GM21619 (cell line): ENCODE results near the gene CNTFR.

Source experiments
- ATAC-seq: cut with Tn5 transposase; IDR thresholded peaks from one replicate; pipeline ENCODE4 v1.9.1; 2021; ENCODE audit not compliant: unreplicated experiment

CNTFR gene

DNA sequence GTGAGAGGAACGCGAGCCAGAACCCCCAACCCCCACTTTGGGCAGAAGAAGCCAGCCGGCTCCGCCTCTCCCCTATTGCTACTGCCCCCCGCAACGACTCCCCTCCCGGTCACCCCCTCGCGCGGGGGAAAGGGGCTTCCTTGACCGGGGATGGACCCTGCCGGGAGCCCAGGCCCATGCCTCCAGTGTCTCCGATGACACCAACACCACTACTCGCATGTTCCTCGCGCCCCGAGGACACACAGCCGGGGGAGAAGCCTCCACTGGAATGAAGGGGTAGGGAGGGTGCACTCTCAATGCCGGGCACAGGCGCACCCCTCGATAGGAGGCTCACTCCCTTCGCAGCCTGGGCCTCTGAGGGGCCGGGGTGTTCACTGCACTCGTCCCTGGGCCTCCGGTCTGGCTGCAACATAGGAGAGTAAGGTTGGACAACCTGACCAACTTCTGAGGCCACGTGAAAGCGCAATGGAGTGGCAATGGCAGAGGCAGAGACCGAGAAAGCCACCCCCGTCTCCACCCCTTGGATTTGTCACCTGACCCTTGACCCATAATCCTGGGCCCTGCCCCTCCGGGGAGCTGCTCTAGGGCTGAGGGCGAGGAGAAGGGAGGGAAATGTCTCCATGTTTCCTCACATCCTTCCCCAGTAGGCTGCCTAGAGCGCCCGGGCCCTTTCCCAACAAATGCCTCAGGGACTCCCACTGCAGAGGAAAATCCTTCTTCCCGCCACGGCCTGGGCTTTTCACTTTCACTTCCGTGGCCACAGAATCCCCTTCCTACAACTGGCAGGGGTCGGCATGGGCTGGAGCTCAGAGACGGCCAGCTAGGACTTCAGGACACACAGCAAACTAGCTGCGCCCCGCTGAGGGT, 1.1 kb upstream of the CNTFR start:
- ATAC-seq = no peak

DNA sequence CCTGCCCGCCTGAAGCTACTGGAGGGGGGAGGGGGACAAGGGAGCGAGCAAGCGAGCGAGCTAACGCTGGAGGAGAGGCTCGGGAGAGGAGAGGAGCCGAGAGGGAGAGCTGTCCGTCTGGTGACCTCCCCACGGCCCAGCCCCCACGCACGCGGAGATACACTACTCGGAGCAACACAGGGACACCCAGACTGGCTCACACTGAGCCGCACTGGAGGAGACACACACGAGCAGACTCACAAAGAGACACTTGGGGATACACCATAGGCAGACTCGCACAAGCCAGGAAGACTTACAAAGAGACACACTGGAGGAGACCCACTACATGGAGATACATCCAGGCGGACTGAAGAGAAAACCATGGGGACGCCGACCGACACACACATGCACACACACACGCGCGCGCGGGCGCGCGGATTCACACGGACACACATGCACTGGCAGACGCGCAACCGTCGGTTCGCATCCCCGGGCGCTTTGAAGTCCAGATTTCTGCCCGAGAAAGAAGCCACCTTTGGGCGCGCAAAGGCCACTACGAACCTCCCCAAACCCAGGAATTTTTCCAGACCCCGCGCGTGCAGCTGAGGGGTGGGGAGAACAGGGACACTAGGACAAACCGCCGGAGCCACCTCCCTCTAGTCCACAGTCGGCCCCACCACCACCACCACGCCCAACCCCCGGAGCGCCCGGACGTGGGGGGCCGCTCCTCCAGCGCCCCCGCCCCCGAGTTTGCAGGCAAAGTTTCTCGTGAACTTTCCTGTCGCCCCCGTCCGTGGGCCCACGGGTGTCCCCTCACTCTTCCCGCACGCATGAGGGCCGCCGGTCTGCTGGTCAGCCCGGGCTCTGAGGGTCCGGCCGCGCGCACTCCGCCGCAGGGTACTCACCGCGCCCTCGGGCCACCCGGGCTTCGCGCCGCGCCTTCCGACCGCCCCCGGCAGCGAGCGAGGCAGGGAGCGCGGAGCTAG, 571 bp downstream of the CNTFR start:
- ATAC-seq = no peak

DNA sequence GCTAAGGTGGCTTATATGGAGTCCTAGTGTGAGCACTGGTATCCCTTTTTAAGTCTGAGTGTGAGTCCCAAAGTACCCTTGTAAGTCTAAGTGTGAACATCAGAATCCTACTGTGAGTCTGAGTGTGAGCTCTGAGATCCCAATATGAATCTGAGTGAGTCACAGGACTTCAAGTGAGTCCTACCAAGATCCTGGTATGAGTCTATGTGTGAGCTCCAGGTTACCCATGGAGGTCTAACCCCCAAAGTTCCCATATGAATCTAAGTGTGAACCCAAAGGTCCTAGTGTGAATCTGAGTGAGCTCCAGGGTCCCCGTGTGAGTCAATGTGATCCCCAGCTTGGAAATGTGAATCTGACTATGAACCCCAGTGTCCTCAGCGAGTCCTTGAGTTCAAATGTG, 2.3 kb downstream of the CNTFR start:
- ATAC-seq = no peak

DNA sequence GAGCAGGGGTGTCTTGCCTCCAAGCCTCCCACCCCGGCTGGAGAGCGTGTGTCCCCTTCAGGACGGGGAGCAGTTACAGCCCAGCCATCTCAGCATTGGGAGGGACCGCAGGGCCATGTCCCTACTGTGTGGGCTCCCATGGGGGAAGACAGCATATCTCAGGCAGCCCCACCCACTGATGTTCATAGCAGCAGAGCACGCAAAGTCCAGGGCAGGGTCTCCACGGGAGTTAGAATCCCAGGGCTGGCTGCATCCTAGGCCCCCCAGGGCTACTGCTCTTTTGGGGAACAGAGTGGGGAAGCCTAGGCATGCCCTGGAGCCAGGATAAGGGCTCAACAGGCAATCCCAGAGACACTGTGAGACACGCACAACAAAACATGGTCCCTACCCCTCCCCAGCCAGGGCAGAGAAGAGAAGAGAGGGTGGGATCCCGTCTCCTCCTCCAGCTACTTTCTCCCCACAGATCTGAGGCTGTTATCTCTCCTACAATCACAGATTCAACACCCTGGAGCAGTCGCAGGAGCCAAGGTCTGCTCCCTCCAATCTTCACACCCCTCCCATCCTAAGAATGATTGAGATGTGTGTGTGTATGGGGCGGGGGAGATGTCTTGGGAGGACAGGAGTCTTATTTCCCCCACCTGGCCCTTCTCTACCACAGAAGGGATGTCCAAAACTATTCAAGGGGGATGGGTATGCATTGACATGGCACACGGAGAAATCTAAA, 3.4 kb downstream of the CNTFR start:
- no peak for ATAC-seq

DNA sequence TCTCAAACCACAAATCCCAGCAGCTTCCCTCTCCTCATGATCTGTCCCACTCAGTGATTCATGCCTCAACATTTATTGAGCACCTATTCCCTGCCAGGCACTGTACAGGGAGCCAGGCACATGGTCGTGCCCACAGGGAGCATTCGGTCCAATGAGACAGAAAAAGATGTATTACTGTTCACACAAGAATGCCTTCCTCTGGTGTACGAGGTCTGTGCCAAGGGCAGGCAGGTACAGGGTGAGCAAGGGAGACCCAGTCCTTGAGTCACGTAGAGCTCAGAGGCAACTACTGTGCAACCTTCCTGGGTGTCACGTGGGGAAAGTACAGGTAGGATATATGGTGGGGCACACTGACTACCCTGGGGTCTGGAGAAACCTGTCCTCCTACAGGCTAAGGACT, 4.6 kb downstream of the CNTFR start:
- no peak for ATAC-seq

DNA sequence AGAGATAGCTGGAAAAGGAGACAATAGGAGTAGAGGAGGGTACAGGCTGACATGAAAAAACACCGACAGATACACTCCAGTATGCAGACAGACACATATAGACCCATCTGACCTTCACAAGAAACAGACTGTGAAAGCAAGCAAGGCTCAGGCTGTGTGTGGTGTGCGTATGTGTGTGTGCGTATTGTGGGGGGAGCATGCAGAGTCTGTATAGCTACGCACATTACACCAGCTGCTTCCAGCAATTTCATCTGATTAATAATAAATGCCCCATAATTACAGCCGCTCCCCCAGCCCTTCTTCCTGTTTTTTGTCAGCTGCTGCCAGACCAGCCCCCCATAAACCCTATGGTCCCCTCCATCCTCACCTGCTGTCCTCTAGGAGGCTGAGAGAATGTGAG, 6.7 kb downstream of the CNTFR start:
- ATAC-seq = no peak

DNA sequence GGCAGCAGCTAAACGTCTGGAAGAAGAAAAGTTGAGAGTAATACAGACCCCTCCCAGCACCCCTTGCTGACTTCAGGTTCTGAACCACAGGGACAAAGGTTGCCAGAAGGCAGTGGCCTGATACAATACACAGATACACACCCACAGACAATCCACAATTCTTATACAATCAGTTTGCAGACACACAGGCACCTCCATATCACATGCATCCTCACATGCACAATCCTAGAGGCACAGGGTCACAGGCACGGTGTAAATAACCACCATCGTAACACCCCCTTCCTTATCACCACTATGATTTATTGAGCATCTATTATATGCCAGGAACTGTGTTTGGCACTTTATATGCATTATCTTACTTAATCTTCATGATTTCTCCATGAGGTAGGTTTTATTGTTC, 8.2 kb downstream of the CNTFR start:
- no peak for ATAC-seq

DNA sequence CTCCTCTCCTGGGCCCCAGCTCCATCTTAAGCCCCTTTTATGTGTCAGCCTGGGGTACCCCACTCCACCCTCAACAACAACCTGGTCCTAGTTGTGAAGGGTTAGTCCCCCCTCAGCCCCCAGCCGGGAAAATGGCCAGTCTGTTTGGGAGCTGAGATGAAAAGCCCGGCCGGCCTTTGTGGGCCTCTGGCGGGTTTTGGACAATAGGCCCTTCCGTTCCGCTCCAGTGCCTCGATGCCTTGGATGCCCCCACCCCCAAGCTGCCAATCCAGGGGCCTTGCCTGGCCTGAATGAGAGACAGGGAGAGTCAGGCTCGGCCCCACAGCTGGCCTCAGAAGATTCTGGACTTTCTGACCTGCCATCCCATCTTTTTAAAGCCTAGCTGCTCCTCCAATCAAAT, 9.2 kb downstream of the CNTFR start:
- ATAC-seq = no peak

DNA sequence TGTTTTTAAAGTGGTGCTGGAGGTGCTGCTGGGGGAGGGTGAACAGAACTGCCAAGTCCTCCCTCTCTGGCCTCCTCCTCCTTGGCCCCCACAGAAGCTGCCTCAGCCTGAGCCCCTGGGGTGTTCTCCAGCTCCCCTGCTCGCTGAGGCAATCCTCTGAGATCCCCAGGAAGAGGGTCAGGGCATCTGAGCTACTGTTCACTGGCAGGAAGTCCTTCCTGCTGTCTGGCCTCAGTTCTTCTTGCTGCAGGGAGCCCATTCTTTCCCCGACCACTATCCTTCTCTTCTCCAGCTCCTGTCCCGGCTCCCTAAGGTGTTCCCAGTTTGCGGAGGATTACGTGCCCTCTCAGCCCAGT, 9.7 kb downstream of the CNTFR start:
- ATAC-seq = no peak

DNA sequence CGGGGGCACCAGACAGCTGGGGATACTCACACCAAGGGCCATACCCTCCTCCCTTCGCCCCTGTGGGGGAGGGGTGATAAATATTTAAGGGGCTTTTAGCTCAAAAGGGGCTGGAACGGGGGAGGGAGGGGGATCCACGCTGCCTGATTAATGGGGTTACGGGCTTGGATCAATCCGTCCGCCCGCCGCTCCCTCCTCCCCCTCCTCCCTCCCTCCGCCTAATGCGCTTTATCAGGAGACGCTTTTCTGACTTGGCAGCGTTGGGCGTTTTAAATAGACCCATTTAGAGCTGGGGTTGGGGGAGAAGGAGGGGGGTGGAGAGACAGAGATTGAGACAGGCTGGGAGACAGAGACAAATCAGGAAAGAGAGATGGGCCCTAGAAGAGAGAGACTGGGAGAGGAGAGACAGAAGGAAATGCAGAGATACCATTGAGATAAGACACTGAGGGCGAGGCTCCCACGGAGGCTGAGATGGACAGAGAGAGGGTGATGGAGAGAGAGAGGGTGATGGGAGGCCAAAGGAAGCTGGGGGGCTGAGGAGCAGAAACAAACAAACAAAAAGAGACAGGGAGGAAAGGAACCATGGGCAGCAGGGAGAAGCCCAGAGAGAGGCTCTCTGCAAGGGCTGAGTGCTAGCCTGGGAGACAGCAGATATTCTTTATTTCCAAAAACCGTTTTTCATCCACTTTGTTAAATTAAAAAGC, 10.3 kb downstream of the CNTFR start:
- ATAC-seq = no peak

DNA sequence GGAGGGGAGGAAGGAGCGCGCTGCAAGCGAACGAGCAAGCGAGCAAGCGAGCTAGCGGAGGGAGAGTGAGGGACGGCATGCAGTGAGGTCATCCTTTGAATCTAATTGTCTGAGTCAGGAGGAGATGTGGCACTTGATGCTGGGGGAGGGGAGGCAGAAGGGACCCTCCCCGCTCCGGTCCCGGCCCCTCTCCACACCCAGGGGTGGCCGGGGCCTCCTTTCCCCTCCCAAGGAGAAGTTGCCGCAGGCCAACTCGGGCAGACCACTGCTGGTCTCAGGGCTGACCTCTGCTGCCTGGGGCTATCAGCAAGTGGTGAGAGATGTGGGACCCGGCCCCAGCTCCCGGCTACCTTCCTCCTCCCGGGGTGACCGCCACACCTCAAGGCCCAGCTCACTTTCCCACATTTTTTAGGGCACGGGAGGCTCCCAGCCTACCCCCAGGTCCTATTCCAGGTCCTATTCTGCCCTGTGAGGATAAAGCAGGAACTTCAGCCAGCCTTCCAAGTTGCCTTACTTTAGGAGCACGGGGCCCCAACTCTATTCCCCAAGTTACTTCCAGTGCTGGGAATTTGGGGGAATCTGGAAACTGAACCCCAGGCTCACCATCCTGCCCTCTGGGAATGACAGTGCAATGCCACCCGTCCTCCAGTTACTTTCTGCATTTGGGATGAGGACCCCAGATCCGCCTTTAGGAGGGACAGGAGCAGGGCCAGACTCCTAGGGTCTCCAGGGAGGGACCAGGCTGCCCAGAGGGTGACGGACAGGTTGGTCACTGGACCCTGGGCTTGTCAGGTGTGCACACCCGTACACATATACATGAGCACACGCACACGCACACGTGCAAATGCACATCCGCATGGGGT, 11.1 kb downstream of the CNTFR start:
- no peak for ATAC-seq

DNA sequence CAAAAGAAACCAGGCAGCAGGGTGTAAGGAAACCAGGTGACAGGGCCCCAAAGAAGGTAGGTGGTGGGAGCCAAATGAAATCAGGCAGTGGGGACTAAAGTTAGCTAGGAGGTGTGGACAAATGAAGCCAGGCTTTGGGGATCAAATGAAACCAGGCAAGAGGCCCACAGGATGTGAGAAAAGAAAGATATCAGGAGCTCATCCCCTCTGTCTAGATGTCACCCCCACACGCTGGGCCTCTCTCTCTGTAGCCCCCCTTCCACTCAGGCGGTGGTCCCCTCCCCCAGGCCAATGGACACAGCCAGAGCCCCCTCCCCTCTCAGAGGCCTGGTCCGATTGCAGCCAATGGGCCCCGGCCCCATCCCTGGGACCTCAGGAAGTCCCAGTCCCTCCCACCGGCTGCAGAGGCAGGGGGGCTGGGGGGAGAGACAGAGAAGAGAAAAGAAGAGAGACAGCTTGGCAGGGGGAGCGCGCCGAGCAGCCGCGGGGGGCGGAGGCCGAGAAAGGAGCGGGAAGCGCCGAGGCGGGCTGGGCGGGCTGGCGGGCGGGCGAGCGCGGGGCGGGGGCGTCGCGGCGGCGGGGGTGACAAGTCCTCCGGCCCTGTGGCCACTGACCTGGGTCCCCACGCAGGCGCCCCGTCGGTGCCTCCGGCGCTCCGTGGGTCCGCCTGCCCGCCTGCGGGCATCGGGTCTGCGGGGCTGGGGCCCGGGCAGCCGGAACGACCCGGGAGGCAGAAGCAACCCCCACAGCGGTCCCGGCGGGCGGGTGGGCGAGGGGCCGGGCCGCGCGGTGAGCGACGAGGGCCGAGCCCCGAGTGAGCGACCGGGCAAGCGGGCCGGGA, 11.9 kb downstream of the CNTFR start:
- no peak for ATAC-seq

DNA sequence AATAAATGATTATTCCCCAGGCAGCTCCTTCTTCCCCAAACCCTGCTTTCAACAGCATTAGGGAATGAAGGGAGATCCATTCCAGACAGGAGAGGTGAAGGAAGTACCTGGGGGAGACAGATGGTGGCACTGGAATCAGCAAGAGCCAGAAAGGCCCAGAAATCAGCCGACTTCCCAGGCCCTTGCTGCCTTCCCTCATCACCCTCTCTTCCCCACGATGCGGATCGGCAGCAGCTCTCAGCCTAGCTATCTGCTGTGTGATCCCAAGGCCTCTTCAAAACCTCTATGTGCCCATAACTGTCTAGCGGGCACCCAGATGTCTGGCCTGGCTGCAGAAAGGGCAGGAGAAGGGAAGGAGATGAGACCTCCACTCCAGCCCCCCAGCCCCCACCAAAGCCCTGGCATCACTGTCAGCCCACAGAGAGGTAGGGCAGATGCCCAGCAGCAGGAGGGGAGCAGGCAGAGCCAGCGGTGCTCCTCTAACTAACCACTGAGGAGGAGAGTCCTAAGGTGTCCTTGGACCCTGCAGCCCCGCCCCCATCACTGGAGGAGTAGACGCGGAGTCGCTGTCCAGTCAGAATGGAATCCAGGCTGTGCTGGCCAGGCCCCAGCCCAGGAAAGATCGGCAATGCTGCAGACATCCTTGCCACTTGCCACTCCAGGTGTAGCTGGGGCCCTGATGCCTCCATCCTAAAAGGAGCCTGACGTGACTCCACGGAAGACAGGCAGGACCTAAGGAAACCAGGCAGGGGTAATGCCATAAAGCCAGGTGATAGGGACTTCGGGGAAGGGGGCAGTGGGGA, 12.7 kb downstream of the CNTFR start:
- no peak for ATAC-seq

DNA sequence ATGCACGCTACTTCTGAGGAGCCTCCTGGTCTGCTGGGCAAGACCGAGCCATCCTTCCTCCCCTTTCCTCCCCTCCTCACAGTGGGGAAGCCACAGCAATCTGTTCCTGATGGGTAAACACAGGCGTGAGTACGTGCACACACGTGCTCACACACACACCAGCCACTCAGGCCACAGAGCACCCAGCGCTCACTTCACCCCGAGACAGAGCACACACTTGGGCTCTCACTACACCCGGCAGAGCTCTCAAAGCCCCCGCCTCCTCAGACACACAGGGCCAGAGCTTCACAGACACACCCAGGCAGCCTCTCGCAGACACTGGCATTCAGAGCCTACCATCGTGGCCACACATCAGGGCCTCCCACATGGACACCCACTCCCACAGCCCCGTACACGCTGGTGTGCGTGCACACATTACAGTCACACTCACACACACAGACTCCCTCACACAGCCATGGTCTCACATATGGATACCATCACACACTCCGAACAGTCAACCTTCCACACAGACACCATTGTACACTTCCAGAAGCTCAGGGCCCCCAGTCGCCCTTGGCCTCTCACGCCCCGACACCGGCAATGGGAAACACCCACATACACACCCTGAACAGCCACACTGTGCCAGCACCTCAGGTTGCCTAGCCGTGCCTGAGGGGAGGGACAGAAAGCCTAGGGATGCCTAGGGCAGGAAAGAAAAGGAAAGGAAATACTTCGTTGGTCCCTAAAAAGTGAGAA, 13.5 kb downstream of the CNTFR start:
- no peak for ATAC-seq

DNA sequence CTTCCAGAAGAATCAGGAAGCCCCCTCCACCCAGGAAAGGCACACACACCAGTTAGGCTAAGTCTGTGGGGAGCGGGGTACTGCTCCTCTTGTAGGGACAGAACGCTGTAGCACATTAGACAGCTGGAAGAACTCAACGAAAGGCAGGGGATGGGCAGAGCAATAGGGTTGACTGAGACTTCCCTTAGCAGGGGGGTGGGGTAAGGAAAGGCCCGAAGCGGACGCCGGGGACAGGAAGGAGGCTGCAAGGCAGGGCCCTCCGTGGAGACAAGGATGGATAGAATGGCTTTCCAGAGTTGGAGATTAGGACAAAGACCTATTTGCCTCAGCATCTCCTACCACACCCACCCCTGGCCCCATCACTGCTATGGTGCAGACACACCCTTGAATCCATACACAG, 14.3 kb downstream of the CNTFR start:
- no peak for ATAC-seq

DNA sequence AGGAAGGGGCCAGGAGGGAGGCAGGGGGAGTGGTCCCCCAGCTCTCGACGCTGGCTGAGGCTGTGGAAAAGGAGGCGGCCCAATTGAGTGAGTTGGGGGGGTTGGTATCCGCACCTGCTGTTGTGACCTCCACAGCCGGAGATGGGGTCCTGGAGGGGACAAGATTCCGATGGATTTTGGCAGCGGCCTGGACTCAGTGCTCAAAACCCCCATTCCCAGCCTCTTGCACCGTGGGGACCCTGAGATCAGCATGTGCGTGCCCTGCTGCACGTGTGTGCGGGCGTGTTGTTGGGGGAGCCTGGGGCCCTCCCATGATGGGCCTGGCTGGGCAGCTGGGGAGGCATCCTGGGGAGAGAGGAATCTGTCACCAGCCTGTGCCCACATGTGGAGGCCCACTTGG, 15.0 kb downstream of the CNTFR start:
- no peak for ATAC-seq

DNA sequence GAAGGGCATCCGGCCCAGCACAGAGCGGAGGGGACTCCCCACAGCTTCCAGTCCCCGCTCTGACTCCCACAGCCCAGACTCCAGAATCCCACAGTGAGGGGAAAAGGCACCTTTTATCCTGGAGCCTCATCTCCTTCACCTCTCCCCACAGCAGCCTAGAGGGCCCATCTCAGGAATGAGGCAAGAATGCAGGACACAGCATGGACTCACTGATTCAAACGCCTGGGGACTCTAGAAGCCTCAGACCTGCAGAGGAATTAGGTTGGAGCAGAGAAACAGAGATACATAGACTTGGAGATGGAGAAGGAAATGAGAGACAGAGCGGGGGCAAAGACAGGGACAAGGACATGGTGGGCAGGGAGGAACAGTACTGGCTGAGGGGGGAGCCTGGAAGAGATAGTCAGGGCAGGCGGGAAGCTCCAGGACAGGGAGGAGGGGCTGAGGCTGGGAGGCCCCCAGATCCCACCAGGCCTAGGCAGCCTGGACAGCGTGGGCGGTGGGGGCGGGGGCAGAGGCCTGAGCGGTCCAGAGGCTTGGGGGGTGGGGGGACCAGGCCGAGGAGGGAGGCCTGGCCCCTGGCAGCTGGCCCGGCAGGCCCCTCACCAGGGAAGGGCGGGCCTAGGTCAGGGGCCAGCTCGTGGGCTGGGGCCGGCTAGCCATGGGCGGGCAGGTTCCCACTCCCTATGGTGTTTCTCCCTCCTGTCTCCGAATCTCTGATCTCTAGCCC, 15.8 kb downstream of the CNTFR start:
- no peak for ATAC-seq
